Sigmoid colon (tissue), 7 donors: ENCODE results near the gene BIN2. TPM values are rescaled to one million over a fixed set of nuclear protein-coding genes. Genes with fewer than 3 reads are reported as not detected.
A peak's percentile ranks its signal among the peaks of the same experiment; 100 is the strongest.

Experiments used
- DNase-seq: peaks from one replicate; pipeline ENCODE4 v3.0.0-alpha.2; 2019
- H3K27ac ChIP-seq, 4 donors: fragments of 200-600 bp; sonication (generic); one replicate each; pipeline ENCODE4 v1.5.1; 2016 to 2019; ENCODE audit warnings: mild to moderate bottlenecking in 1 of 4
- H3K27me3 ChIP-seq, 3 donors: fragments of 200-600 bp; sonication (generic); one replicate each; pipeline ENCODE4 v1.5.1; 2019; ENCODE audit warnings: mild to moderate bottlenecking in 1 of 3
- H3K36me3 ChIP-seq, 4 donors: fragments of 200-600 bp; sonication (generic); one replicate each; pipeline ENCODE4 v1.5.1; 2016 to 2019
- H3K4me1 ChIP-seq, 4 donors: fragments of 200-600 bp; sonication (generic); one replicate each; pipeline ENCODE4 v1.5.1; 2017 to 2019
- H3K4me3 ChIP-seq, 4 donors: fragments of 200-600 bp; sonication (generic); one replicate each; pipeline ENCODE4 v1.5.1; 2017 to 2019; ENCODE audit warnings: mild to moderate bottlenecking in 2 of 4, moderate library complexity in 1 of 4
- H3K9me3 ChIP-seq, 4 donors: fragments of 200-600 bp in 3 of 4; sonication (generic) in 3 of 4; one replicate each; pipeline versions ENCODE4 v1.5.1 to v1.6.1; 2013 to 2019
- CTCF ChIP-seq, 4 experiments: fragments of 450-650 bp in 3 of 4; fragments of 200-600 bp in 1 of 4; IDR thresholded peaks; one replicate each; pipeline ENCODE4 v1.5.1; 2016 to 2019; ENCODE audit warnings: antibody characterized with exemption in 4 of 4, mild to moderate bottlenecking in 3 of 4, moderate library complexity in 2 of 4
- EP300 ChIP-seq, 4 donors: sonication (generic); formaldehyde crosslinking; IDR thresholded peaks; one replicate each; pipeline ENCODE4 v1.6.1; 2017; ENCODE audit warnings: antibody characterized with exemption in 4 of 4
- POLR2A ChIP-seq, 2 donors: fragments of 450-650 bp; IDR thresholded peaks; one replicate each; pipeline ENCODE4 v1.6.1; 2016; ENCODE audit warnings: antibody characterized with exemption in 2 of 2, mild to moderate bottlenecking in 2 of 2, moderate library complexity in 2 of 2
- POLR2AphosphoS5 ChIP-seq, 4 donors: sonication (generic); formaldehyde crosslinking; IDR thresholded peaks; one replicate each; pipeline ENCODE4 v1.6.1; 2017; ENCODE audit warnings: antibody characterized with exemption in 4 of 4
- WGBS, 2 donors: extraction: QIAGEN DNeasy Blood & Tissue Kit; methylation state at CpG; one replicate each; pipeline ENCODE4 v1.1.7; 2013; 5-methylcytosine and 5-hydroxymethylcytosine counted together
- intact Hi-C: fragments of 100-400 bp; cut with DNase I; formaldehyde crosslinking; loops from one replicate; pipeline ENCODE4 v1.15.1; 2023
- polyA plus RNA-seq, 3 donors: library from polyadenylated mRNA; stranded (reverse); fragments of 200-250 nt; gene quantifications; one replicate each; pipeline ENCODE4 v1.2.3, GENCODE V29; 2013
- total RNA-seq, 4 donors: library from RNA; depleted of rRNA; stranded (reverse); fragments of >200 nt; gene quantifications; one replicate each; pipeline ENCODE4 v1.1.0, GENCODE V29; 2016
- donor health status: healthy with polysubstance abuse.
- donor health status: Bipolar disorder and iron deficiency.
- donor health status: healthy.

BIN2 gene
- total and polyA plus RNA-seq, 7 donors: 2.3 to 21.2 (median 4.2) TPM

GRCh38 chr12:51242120-51242519 is 81.9 kb downstream of the BIN2 start:
- 68 to 88% methylated on average over 7 of the region's 7 CpGs for WGBS, 2 donors
- no peak overlapping the region for H3K27ac ChIP-seq
- peak; percentile 73 for DNase-seq

GRCh38 chr12:51240971-51241370 is 83.0 kb downstream of the BIN2 start:
- DNase-seq: no peak
- Histone ChIP-seq H3K4me3 (no peak overlapping the region), H3K36me3 (peaks cover 20 to 60% (median 29%) of the 10 kb centered on the region in 4 donors), H3K9me3 (no peaks in the 10 kb centered on the region), H3K27ac (peak overlapping the region in 1 of 4 donors; percentile 100), H3K4me1 (peaks cover 0 to 29% (median 23%) of the 10 kb centered on the region in 4 donors), H3K27me3 (no peaks in the 10 kb centered on the region)
- TF ChIP-seq POLR2AphosphoS5 (IDR thresholded peaks at IDR 0.05) (no peak), CTCF (IDR thresholded peaks at IDR 0.05) (no peak), POLR2A (IDR thresholded peaks at IDR 0.05) (no peak), EP300 (IDR thresholded peaks at IDR 0.05) (no peak)
- intact Hi-C loops: no loop called here
- WGBS, 2 donors: 54 to 71% methylated on average over 2 of the region's 2 CpGs

More at GRCh38 chr12:51242120-51242519, 81.9 kb downstream of the BIN2 start:
- Histone ChIP-seq H3K4me3 (no peak overlapping the region), H3K4me1 (peaks cover 0 to 29% (median 23%) of the 10 kb centered on the region in 4 donors), H3K9me3 (no peaks in the 10 kb centered on the region), H3K27me3 (no peaks in the 10 kb centered on the region), H3K36me3 (peaks cover 20 to 60% (median 29%) of the 10 kb centered on the region in 4 donors)
- no peak for TF ChIP-seq CTCF (IDR thresholded peaks at IDR 0.05)
- TF ChIP-seq POLR2A (IDR thresholded peaks at IDR 0.05): no peak
- peak in 1 of 4 donors; percentile 23 for TF ChIP-seq POLR2AphosphoS5 (IDR thresholded peaks at IDR 0.05)
- intact Hi-C loops: no loop called here

- Histone ChIP-seq H3K9me3 (no peaks in the 10 kb centered on the region), H3K27me3 (no peaks in the 10 kb centered on the region), H3K27ac (peak within 1 kb of the TSS; percentile 99 to 100 (median 100)), H3K4me3 (peak within 1 kb of the TSS; percentile 96 to 100 (median 97)), H3K36me3 (peaks cover 20 to 39% (median 29%) of the 10 kb centered on the region in 4 donors), H3K4me1 (peaks cover 0 to 28% (median 22%) of the 10 kb centered on the region in 4 donors)
- DNase-seq: peak; percentile 98
- intact Hi-C loops: loop anchor here (1.0 to 2.0 kb wide), 4 partner anchors 20 to 190 kb away; partner anchors contain the start of genes CSRNP2, LETMD1, POU6F1 and TFCP2
- peak; percentile 94 for TF ChIP-seq POLR2A (IDR thresholded peaks at IDR 0.05)
- peak in 2 of 4 experiments; percentile 28 to 39 for TF ChIP-seq CTCF (IDR thresholded peaks at IDR 0.05)
- peak in 1 of 4 donors; percentile 36 for TF ChIP-seq EP300 (IDR thresholded peaks at IDR 0.05)
- peak; percentile 94 to 99 (median 98) for TF ChIP-seq POLR2AphosphoS5 (IDR thresholded peaks at IDR 0.05)
- WGBS, 2 donors: 0% methylated on average over 70 of the region's 70 CpGs
Observed at GRCh38 chr12:51238510-51239334, 85.3 kb downstream of the BIN2 start, which contains the start of gene DAZAP2. Gene DAZAP2, plus strand, starts transcription at chr12:51238826. Its CDS starts 82 bp downstream, at chr12:51238908.

GRCh38 chr12:51238037-51238509 is 85.9 kb downstream of the BIN2 start:
- whole genome bisulfite sequencing, 2 donors: 3 to 10% methylated on average over 10 of the region's 10 CpGs
- intact Hi-C loops: loop anchor here (1.0 to 2.0 kb wide), 4 partner anchors 20 to 189 kb away; partner anchors contain the start of genes CSRNP2, LETMD1, POU6F1 and TFCP2

More at GRCh38 chr12:51238037-51238509, 85.9 kb downstream of the BIN2 start:
- Histone ChIP-seq H3K9me3 (no peaks in the 10 kb centered on the region), H3K27ac (peak overlapping the region; percentile 99 to 100 (median 100)), H3K27me3 (no peaks in the 10 kb centered on the region), H3K4me3 (peak overlapping the region; percentile 96 to 100 (median 97)), H3K4me1 (peaks cover 0 to 28% (median 22%) of the 10 kb centered on the region in 4 donors), H3K36me3 (peaks cover 20 to 33% (median 28%) of the 10 kb centered on the region in 4 donors)
- no peak for DNase-seq
- TF ChIP-seq CTCF (IDR thresholded peaks at IDR 0.05) (peak in 1 of 4 experiments; percentile 10), POLR2A (IDR thresholded peaks at IDR 0.05) (no peak)
